Dermis blood vessel endothelial cell (primary cell): ENCODE results near the gene RHBDD1. TPM values are rescaled to one million over a fixed set of nuclear protein-coding genes. Genes with fewer than 3 reads are reported as not detected.

ENCODE experiments used
- DNase-seq: peaks from one replicate; pipeline ENCODE4 v3.0.0; 2010
- total RNA-seq: library from RNA; depleted of rRNA; stranded (reverse); fragments of >200 nt; gene quantifications from 2 replicates; pipeline ENCODE4 v1.2.3, GENCODE V29; 2014

The RHBDD1 gene
- total RNA-seq, 1 donor from 2014 or later: 14.3 TPM

DNA sequence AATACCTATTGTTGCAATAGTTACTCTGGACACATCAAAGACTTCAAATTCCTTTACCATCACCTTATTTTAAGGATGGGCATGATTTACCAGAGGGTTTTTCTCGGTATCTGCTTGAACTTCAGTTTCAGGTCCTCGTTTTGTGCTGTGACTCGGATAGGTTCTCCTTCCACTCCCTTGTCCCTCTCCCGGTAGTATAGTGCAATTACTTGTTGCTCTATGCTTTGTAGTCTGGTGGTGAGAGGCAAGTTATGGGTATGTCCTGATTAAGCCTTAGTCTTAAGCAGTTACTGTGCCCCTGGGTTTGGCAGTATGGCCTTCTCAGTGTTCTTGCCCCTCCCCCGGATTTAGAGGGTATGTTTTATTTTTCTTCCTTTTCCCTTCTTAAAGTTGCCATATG, 96.6 kb downstream of the RHBDD1 start:
- no peak for DNase-seq

DNA sequence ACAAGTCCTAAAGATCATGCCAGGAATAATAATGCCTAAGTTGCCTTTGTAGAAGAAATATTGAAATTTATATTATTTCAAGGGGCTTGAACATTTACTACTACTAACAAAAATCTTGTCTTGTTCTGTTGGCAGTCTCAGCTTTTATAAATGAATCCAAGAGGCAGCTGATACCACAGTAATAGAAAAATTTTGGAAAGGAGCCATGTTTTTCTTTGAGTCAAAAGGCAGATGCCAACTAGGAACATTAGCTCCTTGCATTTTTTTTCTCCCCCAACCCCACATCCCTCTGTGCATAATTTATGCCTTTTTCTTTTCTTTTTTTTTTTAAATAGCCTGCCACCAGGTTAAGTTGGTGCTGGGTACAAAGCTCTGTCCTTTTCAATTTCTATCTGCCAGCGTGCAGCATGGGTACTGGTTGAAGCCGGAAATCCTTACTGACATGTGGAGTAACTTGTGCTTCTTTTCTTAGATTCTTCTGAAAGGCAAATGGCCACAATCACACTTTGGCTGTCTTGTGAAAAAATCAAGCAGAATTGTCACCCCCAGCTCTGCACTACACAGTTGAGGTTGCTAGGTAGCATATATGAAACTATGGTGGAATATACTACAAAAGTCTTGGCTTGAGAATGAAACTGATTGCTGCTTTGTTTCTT, 98.8 kb downstream of the RHBDD1 start:
- no peak for DNase-seq

- no peak for DNase-seq
Measured at GRCh38 chr2:226943862-226944620, 108.2 kb downstream of the RHBDD1 start.

GRCh38 chr2:226953206-226953605, 117.4 kb downstream of the RHBDD1 start:
- DNase-seq: no peak

- DNase-seq: no peak
Measured at GRCh38 chr2:226953826-226954225, 118.0 kb downstream of the RHBDD1 start.

GRCh38 chr2:226956659-226957058, 120.8 kb downstream of the RHBDD1 start:
- no peak for DNase-seq

DNA sequence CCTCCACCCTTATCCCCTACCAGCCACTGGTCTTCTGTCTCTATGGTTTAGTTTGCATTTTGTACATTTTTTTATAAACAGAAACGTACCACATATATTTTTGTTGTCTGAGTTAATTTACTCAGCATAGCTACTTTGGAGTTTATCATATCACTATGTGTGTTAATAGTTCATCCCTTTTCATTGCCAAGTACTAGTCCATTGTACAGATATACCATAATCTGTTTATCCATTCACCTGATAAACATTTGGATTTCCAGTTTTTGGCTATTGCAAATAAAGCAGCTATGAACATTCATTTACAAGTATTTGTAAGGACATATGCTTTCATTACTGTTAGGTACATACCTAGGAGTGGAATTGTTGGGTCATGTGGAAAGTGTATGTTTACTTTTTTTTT, 123.6 kb downstream of the RHBDD1 start:
- no peak for DNase-seq

DNA sequence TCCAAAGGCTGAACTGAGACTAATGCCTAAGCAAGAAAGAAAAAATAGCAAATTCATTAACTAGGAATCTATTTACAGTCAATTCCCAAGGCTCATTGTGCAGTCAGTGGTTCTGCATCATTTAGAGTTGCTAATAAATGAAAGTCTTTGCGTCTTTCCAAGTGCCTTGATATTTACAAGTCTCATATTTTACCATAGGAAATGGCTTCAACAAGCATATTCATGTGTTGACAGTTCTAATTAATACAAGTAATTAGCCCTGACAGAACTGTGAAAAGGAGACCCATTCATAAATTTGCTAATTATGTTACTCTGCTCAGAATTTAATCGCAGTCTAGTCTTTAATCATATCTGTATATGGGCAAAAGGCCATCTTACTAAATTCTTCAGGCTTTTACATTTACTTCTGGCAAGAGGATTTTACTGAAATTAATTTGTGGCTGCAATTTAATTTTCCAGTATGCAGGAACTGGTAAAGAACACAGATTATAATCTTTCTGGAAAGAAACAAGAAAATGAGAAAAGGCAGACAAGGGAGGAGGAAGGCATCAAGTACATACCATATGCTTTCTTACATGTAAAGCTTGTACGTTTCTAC, 126.4 kb downstream of the RHBDD1 start:
- no peak for DNase-seq

DNA sequence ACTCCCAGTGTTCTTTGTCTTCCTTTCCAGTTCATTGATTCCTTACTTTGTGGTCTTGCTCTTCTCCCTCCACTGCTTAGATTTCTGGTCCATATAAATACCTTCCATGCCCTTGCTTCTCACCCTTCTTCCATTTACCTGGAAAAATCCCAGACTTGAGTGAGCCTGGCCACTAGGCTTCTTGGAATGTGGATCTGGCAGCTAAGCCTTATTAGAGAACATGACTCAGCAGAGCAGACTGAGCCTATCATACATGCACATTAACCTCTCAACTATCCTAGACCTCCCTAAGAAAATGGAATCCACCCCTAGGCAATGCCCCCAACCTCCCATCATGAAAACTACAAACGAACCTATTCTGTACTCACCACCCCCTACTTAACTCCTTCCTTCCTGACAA, 127.7 kb downstream of the RHBDD1 start:
- no peak for DNase-seq

GRCh38 chr2:226965376-226965775, 129.5 kb downstream of the RHBDD1 start:
- DNase-seq: no peak

DNA sequence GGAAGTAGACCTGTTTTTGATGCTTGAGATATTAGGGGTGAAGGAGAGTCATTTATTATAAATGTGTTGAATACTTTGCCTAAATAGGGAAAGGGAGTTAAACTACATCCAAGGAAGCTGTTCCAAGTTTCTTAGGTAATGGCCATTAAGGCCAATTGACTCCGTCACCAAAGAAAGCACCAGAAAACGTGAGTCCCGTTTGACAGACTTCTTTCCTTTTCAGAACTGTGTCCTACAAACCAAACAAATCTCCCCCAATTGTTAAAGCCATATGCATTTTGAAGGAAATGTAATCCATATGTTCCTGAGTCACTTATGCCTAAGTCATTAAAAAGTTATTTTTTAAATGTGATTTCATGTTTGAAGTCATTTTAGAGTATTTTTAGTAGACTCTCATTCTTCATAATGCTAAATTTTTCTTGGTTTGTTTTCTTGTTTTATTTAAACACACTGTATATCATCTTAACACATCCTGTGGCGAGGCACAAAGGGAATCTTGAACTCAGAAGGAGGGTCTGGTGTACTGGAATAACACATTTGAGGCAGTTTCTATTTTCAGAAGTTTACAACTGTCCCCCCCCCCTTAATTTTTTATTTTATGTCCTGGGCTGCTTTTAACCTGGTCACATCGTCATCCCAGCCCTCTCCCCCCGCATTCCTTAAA, 133.7 kb downstream of the RHBDD1 start:
- DNase-seq: no peak

GRCh38 chr2:226970362-226970761, 134.5 kb downstream of the RHBDD1 start:
- DNase-seq: no peak

DNA sequence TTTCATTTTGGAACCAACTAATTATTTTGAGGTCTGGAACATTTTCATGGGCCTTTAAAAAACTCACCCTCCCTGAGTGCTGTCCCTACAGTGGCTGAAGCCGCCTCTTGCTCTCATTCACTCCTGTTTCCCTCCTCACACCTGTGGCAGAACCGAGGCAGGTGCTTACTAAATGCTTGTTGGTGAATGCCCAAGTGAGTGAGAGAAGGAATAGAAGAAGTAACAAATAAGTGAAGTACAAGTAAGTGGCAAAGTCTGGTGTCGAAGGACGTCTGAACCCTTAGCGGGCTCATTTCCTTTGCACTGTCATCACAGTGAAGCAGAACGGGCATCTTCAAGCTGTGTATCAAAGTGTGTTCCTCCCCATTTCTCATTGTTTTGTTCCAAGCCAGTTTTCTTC, 135.2 kb downstream of the RHBDD1 start:
- no peak for DNase-seq

GRCh38 chr2:226971770-226972169, 135.9 kb downstream of the RHBDD1 start:
- no peak for DNase-seq

DNA sequence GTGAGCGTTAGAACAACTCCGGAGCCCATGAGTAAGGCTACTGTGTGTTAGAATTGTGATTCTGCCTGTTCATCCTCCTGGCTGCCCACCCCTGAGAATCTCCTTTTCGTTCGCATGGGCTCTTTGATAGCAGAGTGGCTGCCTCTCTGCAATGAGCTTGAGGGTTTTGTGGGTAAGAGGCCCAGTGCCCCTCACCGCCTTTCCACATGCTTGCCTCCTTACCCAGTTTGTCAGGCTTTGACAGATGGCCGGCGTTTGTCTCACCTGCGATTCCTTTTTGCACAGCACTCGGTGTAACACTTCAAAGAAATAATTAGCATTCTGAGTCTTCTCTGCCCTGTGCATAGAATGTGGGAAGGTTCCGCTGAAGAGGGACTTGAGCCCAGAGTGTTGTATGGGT, 138.0 kb downstream of the RHBDD1 start:
- DNase-seq: no peak

- no peak for DNase-seq
Measured at GRCh38 chr2:226977775-226978190, 141.9 kb downstream of the RHBDD1 start.

DNA sequence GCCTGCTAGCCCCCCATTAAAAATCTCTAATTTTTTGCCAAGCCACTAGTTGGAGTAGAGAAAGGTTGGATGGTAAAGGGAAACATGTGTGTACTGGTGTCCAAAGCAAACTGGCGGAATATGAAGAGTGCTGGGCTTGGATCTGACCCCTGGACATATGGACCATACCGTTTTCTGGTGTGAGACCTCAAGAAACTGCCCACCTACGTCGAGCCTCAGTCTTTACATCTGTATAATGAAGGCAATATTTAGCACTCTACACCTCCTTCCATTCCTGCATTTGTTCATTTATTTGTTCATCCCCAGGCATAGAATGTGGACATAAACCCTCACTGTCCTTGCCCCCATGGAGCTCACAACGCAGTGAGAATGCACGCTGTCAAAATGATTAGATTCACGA, 142.4 kb downstream of the RHBDD1 start:
- no peak for DNase-seq

GRCh38 chr2:226979004-226979403, 143.2 kb downstream of the RHBDD1 start:
- no peak for DNase-seq

DNA sequence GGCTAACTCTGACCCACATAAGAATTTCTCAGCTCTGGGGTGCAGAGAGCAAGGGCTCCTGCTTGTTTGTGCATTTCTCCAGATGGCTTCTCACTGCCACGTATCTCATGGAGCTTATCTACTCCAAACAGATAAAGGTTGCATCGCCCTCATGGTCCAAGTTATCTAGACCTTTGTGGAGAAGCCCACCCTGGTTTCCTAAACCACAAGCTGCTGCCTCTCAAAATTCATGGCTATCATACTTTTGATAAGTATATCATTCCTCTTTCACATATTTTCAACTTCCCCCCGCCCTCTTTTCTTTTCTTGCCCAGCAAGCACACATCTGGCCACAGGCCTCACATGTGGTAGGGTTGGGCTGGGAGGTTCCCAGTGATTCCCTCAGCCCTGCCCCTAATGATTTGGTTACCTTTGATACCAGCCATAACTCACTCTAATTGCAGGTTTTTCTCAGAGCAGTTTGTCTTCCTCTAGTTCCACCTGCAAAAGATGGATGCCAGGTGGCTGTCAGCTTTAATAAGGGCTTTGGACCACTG, 146.0 kb downstream of the RHBDD1 start:
- no peak for DNase-seq

DNA sequence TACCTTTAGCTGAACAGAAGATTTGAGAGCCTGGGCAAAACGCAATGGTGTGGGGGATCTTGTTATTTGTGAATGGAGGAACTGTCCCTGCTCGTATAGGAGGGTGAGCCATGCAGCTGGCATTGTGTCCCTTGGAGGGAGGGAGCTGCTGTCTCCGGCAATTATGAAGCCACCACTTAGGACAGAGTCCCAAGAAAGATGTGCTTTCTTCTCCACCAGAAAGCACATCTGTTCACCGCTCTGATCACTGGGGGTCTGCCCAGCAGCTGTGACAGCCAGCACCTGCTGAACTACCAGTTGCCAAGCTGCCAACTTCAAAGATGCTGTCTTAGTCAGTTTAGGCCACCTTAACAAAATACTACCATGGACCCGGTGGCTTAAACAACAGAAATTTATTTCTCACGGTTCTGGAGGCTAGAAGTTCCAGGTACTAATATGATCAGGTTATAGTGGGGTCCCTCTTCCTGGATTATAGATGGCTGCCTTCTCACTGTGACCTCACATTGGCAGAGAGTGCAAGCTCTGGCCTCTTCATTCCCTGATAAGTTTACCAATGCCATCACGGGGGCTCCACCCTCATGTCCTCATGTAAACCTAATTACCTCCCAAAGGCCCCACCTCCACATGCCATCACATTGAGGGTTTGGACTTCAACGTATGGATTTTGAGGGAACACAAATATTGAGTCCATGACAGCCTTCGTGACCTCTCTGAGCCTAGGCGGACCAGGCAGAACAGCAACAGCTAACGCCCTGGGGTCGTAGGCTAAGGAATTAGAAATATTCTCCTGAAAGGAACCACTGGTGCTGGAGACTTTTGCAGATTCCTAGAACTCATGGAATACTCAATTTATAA, 148.3 kb downstream of the RHBDD1 start:
- DNase-seq: no peak

- DNase-seq: peak; percentile 72
Measured at GRCh38 chr2:226984750-226985582, 149.1 kb downstream of the RHBDD1 start.
